H9 (cell line): Measurements from ENCODE around the gene C6orf52. TPM values are rescaled to one million over a fixed set of nuclear protein-coding genes. Genes with fewer than 3 reads are reported as not detected.

ENCODE experiments used
- DNase-seq: peaks from one replicate; pipeline ENCODE4 v3.0.0-alpha.2; 2017
- H2AFZ ChIP-seq: one replicate; pipeline ENCODE4 v1.6.1; 2013; ENCODE audit warnings: mild to moderate bottlenecking, low read length, control low read depth, moderate library complexity
- H2AK5ac ChIP-seq: 2 replicates; pipeline ENCODE4 v1.6.1; 2013; ENCODE audit warnings: low read length, control low read depth, mixed read lengths; ENCODE audit not compliant: insufficient read length
- H2BK120ac ChIP-seq: one replicate; pipeline ENCODE4 v1.6.1; 2013; ENCODE audit warnings: low read depth, mild to moderate bottlenecking, low read length, control low read depth, inconsistent platforms; ENCODE audit not compliant: poor library complexity, severe bottlenecking
- H2BK12ac ChIP-seq: 2 replicates; pipeline ENCODE4 v1.6.1; 2013; ENCODE audit warnings: low read length, control low read depth, mixed read lengths, low read depth; ENCODE audit not compliant: insufficient read length
- H2BK15ac ChIP-seq: 2 replicates; pipeline ENCODE4 v1.6.1; 2013; ENCODE audit warnings: low read depth, low read length, control low read depth
- H2BK20ac ChIP-seq: one replicate; pipeline ENCODE4 v1.6.1; 2013; ENCODE audit warnings: low read depth, mild to moderate bottlenecking, low read length, control low read depth, inconsistent platforms; ENCODE audit not compliant: poor library complexity, severe bottlenecking
- H2BK5ac ChIP-seq: 2 replicates; pipeline ENCODE4 v1.6.1; 2013; ENCODE audit warnings: low read length, control low read depth, mixed read lengths; ENCODE audit not compliant: insufficient read length
- H3K14ac ChIP-seq: 2 replicates; pipeline ENCODE4 v1.6.1; 2013; ENCODE audit warnings: low read length, control low read depth; ENCODE audit not compliant: insufficient read depth
- H3K18ac ChIP-seq: 2 replicates; pipeline ENCODE4 v1.6.1; 2013; ENCODE audit warnings: low read depth, mild to moderate bottlenecking, mixed read lengths, low read length, control low read depth; ENCODE audit not compliant: insufficient read length
- H3K23ac ChIP-seq: 2 replicates; pipeline ENCODE4 v1.6.1; 2013; ENCODE audit warnings: low read length, control low read depth, mixed read lengths, low read depth; ENCODE audit not compliant: insufficient read length
- H3K23me2 ChIP-seq: 2 replicates; pipeline ENCODE4 v1.6.1; 2013; ENCODE audit warnings: low read depth, mild to moderate bottlenecking, mixed read lengths, low read length, control low read depth; ENCODE audit not compliant: insufficient read length, poor library complexity, severe bottlenecking
- H3K27ac ChIP-seq: 2 replicates; pipeline ENCODE4 v1.5.1; 2013; ENCODE audit warnings: low read length, control low read depth, mixed read lengths, low read depth; ENCODE audit not compliant: insufficient read length
- H3K27me3 ChIP-seq: 2 replicates; pipeline ENCODE4 v1.6.1; 2013; ENCODE audit warnings: low read length, control low read depth, inconsistent platforms; ENCODE audit not compliant: insufficient read depth
- H3K4ac ChIP-seq: 2 replicates; pipeline ENCODE4 v1.6.1; 2013; ENCODE audit warnings: low read depth, mild to moderate bottlenecking, control low read depth, inconsistent platforms, low read length, moderate library complexity
- H3K4me1 ChIP-seq: 2 replicates; pipeline ENCODE4 v1.6.1; 2013; ENCODE audit warnings: low read length, control low read depth, inconsistent platforms; ENCODE audit not compliant: insufficient read depth
- H3K4me2 ChIP-seq: 2 replicates; pipeline ENCODE4 v1.6.1; 2013; ENCODE audit warnings: low read length, control low read depth, mixed read lengths; ENCODE audit not compliant: insufficient read length, insufficient read depth
- H3K56ac ChIP-seq: 2 replicates; pipeline ENCODE4 v1.6.1; 2013; ENCODE audit warnings: low read depth, mild to moderate bottlenecking, mixed read lengths, low read length, control low read depth; ENCODE audit not compliant: insufficient read length
- H3K79me1 ChIP-seq: 2 replicates; pipeline ENCODE4 v1.6.1; 2013; ENCODE audit warnings: low read depth, mild to moderate bottlenecking, moderate library complexity, low read length, control low read depth, inconsistent platforms; ENCODE audit not compliant: insufficient read depth, poor library complexity, severe bottlenecking
- H3K79me2 ChIP-seq: 2 replicates; pipeline ENCODE4 v1.6.1; 2013; ENCODE audit warnings: low read length, control low read depth, inconsistent platforms; ENCODE audit not compliant: insufficient read depth
- H3K9ac ChIP-seq: 2 replicates; pipeline ENCODE4 v1.6.1; 2013; ENCODE audit warnings: low read length, control low read depth, mixed read lengths; ENCODE audit not compliant: insufficient read length; ENCODE audit errors: extremely low read depth
- H3K9me3 ChIP-seq: one replicate; pipeline ENCODE4 v1.6.1; 2013; ENCODE audit warnings: low read depth, low read length, inconsistent platforms; ENCODE audit not compliant: control insufficient read depth
- H3T11ph ChIP-seq: one replicate; pipeline ENCODE4 v1.6.1; 2013; ENCODE audit warnings: mild to moderate bottlenecking, low read length, control low read depth, inconsistent platforms
- H4K20me1 ChIP-seq: one replicate; pipeline ENCODE4 v1.6.1; 2013; ENCODE audit not compliant: control insufficient read depth, insufficient read length, insufficient read depth
- H4K5ac ChIP-seq: 2 replicates; pipeline ENCODE4 v1.6.1; 2013; ENCODE audit warnings: low read depth, mild to moderate bottlenecking, mixed read lengths, low read length, control low read depth; ENCODE audit not compliant: insufficient read length
- H4K8ac ChIP-seq: replicated peaks from 2 replicates; pipeline ENCODE4 v1.6.1; 2013; ENCODE audit warnings: low read length, control low read depth, mixed read lengths, low read depth; ENCODE audit not compliant: insufficient read length
- H4K91ac ChIP-seq: 2 replicates; pipeline ENCODE4 v1.6.1; 2013; ENCODE audit warnings: low read depth, mild to moderate bottlenecking, moderate library complexity, mixed read lengths, low read length, control low read depth; ENCODE audit not compliant: insufficient read length
- H3K27ac Mint-ChIP-seq, 3 experiments: 2 replicates in 2 of 3; 3 replicates in 1 of 3; pipeline ENCODE4 v1.8.0; 2020 to 2021; ENCODE audit warnings: mixed read lengths in 3 of 3, mild to moderate bottlenecking in 1 of 3, moderate library complexity in 1 of 3
- H3K27me3 Mint-ChIP-seq: 2 replicates; pipeline ENCODE4 v1.8.0; 2021; ENCODE audit warnings: low read depth, mild to moderate bottlenecking, moderate library complexity, mixed read lengths
- H3K36me3 Mint-ChIP-seq, 3 experiments: 2 replicates in 2 of 3; 3 replicates in 1 of 3; pipeline ENCODE4 v1.8.0; 2020 to 2021; ENCODE audit warnings: low read depth in 3 of 3, mixed read lengths in 3 of 3; ENCODE audit not compliant: insufficient read depth in 1 of 3
- H3K4me1 Mint-ChIP-seq, 2 experiments: 2 replicates each; pipeline ENCODE4 v1.8.0; 2020; ENCODE audit warnings: mixed read lengths in 2 of 2
- H3K4me3 Mint-ChIP-seq, 2 experiments: 2 replicates in 1 of 2; 3 replicates in 1 of 2; pipeline ENCODE4 v1.8.0; 2020 to 2021; ENCODE audit warnings: mild to moderate bottlenecking in 2 of 2, mixed read lengths in 2 of 2, moderate library complexity in 1 of 2
- H3K9me3 Mint-ChIP-seq, 2 experiments: 2 replicates in 1 of 2; 3 replicates in 1 of 2; pipeline ENCODE4 v1.8.0; 2020; ENCODE audit warnings: mild to moderate bottlenecking in 2 of 2, mixed read lengths in 2 of 2, moderate library complexity in 1 of 2
- CTCF ChIP-seq: fragments of 200-600 bp; sonication (generic); conservative IDR thresholded peaks from 3 replicates; pipeline ENCODE4 v1.8.0; 2021; ENCODE audit warnings: antibody characterized with exemption, mild to moderate bottlenecking
- WGBS: extraction: QIAGEN DNeasy Blood & Tissue Kit; methylation state at CpG from one replicate; pipeline ENCODE4 v1.1.7; 2013; ENCODE audit warnings: missing lambda C conversion rate, low lambda C conversion rate, mixed read lengths; ENCODE audit not compliant: insufficient read length; ENCODE audit errors: extremely low coverage; 5-methylcytosine and 5-hydroxymethylcytosine counted together
- total RNA-seq: library from RNA; stranded (reverse); gene quantifications from 2 replicates; pipeline ENCODE4 v1.2.1, GENCODE V29; 2021

The C6orf52 gene
- total RNA-seq, 1 experiment from 2014 or later: 1.8 TPM

GRCh38 chr6:10643201-10643651 lies 51.2 kb downstream of the C6orf52 start:
- Histone ChIP-seq H3K4me1 (no peaks in the 10 kb centered on the region), H3K23ac (no peak overlapping the region), H2BK5ac (no peak overlapping the region), H3K4ac (no peak overlapping the region), H3K27me3 (no peaks in the 10 kb centered on the region), H3K14ac (no peak overlapping the region), H3K9ac (no peak overlapping the region), H3K27ac (no peak overlapping the region), H3K4me2 (no peak overlapping the region), H4K5ac (no peak overlapping the region), H2BK12ac (no peak overlapping the region), H4K20me1 (no peaks in the 10 kb centered on the region), H2BK120ac (no peak overlapping the region), H3K79me1 (no peaks in the 10 kb centered on the region), H2AK5ac (no peak overlapping the region), H3T11ph (no peak overlapping the region), H2BK15ac (no peak overlapping the region), H3K79me2 (no peaks in the 10 kb centered on the region), H3K56ac (no peak overlapping the region), H4K8ac (no peak overlapping the region), H4K91ac (no peak overlapping the region), H2BK20ac (no peak overlapping the region), H3K9me3 (no peaks in the 10 kb centered on the region), H2AFZ (no peak overlapping the region), H3K23me2 (no peaks in the 10 kb centered on the region), H3K18ac (no peak overlapping the region)
- DNase-seq: no peak
- Mint-ChIP-seq H3K4me1 (peaks cover 7 to 11% of the 10 kb centered on the region in 2 experiments), H3K36me3 (peaks cover 0 to 9% (median 0%) of the 10 kb centered on the region in 3 experiments; a peak in 4 of 7 replicates), H3K27ac (no peak overlapping the region), H3K4me3 (no peak overlapping the region), H3K9me3 (peaks cover 5 to 10% of the 10 kb centered on the region in 2 experiments; a peak in 4 of 5 replicates), H3K27me3 (no peaks in the 10 kb centered on the region)
- no peak for TF ChIP-seq CTCF
- no CpG with 5 or more reads among the region's 3 CpGs for WGBS
